ENCODE results near the gene COLEC12. TPM values are rescaled to one million over a fixed set of nuclear protein-coding genes. Genes with fewer than 3 reads are reported as not detected.

COLEC12 gene
- polyA plus RNA-seq, 3 donors, result 0.21 to 0.47 (median 0.35) TPM

DNA sequence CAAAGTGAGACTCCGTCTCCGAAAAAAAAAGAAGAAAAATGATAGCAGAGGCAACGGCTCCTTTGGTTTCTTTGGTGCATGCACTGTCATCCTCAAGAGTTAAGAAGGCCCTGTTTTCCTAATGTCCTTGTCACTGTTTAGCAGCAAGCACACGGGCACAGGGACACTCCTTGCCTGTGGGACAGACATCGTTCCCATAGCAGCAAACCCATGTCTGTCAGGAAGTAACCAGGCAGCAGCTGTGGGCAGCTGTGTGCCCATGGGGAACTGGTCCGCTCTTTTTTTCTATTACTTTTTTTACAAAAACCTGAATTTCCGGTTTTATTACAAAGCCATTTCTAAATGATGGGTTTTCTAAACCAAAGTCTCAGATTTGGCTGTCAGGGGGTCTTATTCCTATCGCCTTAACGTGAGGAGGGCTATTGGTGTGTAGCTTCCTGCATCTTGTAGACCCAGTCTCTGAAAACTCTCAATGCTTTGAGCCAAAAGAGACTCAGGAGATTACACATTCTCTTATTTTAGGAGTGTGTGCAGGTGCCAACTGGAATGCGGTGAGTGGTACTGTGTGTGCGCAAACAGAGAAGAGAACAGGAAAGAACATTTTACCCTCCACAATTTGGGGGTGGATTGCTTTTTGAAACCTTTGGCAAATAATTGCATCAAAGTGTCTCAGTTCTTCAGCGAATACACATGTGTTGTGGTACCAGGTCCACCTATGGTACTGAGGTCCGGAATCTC lies 109.6 kb downstream of the COLEC12 start:
- intact Hi-C loops (cut with micrococcal nuclease), result no loop called here
- H3K36me3 Mint-ChIP-seq, result peaks cover 2 to 4% of the 10 kb centered on the region in 2 donors
- H3K9me3 ChIP-seq (replicated peaks in 1 of 2; ENCODE audit: control insufficient read depth in 1 of 2, insufficient read depth in 1 of 2, low read length in 2 of 2), result no peaks in the 10 kb centered on the region
- no peaks in the 10 kb centered on the region for H3K27me3 ChIP-seq (ENCODE audit: control insufficient read depth in 2 of 2, insufficient read depth in 2 of 2, low read length in 2 of 2)
- H3K27me3 Mint-ChIP-seq (ENCODE audit: low read depth in 3 of 3), result peaks cover 0 to 2% (median 0%) of the 10 kb centered on the region in 3 donors
- 26% methylated on average over 5 of the region's 13 CpGs for WGBS (ENCODE audit: insufficient coverage)
- H4K20me1 ChIP-seq (ENCODE audit: insufficient read depth, low read length), result no peaks in the 10 kb centered on the region
- H2AFZ ChIP-seq (ENCODE audit: insufficient read depth, low read depth, low read length, poor library complexity, severe bottlenecking), result peak overlapping the region; percentile 38
- H3K27ac Mint-ChIP-seq, result no peak overlapping the region
- no peaks in the 10 kb centered on the region for H3K36me3 ChIP-seq (replicated peaks in 1 of 2; ENCODE audit: control insufficient read depth in 1 of 2, insufficient read depth in 2 of 2, low read length in 2 of 2)
- H3K4me2 ChIP-seq (replicated peaks; ENCODE audit: extremely low read depth, low read length, poor library complexity, severe bottlenecking), result peak overlapping the region; percentile 21
- peaks cover 50% of the 10 kb centered on the region for H3K4me1 Mint-ChIP-seq
- no peak overlapping the region for H3K4me3 ChIP-seq (replicated peaks in 1 of 3; ENCODE audit: low read depth in 2 of 3, low read length in 3 of 3)
- H3K4me3 Mint-ChIP-seq, result peak overlapping the region in 1 of 2 donors; percentile 35
- H3K79me2 ChIP-seq (ENCODE audit: insufficient read depth, low read length), result no peaks in the 10 kb centered on the region
- H3K27ac ChIP-seq (ENCODE audit: low read depth in 1 of 2, low read length in 2 of 2), result no peak overlapping the region
- no peak for DNase-seq
- peaks cover 29 to 49% of the 10 kb centered on the region in 2 donors for H3K4me1 ChIP-seq (ENCODE audit: control insufficient read depth in 1 of 2, insufficient read depth in 2 of 2, low read length in 2 of 2)
- H3K9me3 Mint-ChIP-seq, result no peaks in the 10 kb centered on the region
- TF ChIP-seq, protein P1, sequence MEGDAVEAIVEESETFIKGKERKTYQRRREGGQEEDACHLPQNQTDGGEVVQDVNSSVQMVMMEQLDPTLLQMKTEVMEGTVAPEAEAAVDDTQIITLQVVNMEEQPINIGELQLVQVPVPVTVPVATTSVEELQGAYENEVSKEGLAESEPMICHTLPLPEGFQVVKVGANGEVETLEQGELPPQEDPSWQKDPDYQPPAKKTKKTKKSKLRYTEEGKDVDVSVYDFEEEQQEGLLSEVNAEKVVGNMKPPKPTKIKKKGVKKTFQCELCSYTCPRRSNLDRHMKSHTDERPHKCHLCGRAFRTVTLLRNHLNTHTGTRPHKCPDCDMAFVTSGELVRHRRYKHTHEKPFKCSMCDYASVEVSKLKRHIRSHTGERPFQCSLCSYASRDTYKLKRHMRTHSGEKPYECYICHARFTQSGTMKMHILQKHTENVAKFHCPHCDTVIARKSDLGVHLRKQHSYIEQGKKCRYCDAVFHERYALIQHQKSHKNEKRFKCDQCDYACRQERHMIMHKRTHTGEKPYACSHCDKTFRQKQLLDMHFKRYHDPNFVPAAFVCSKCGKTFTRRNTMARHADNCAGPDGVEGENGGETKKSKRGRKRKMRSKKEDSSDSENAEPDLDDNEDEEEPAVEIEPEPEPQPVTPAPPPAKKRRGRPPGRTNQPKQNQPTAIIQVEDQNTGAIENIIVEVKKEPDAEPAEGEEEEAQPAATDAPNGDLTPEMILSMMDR (IDR thresholded peaks at IDR 0.05), result no peak
- H3K9ac ChIP-seq (ENCODE audit: insufficient read depth, low read length, poor library complexity, severe bottlenecking), result no peak overlapping the region

DNA sequence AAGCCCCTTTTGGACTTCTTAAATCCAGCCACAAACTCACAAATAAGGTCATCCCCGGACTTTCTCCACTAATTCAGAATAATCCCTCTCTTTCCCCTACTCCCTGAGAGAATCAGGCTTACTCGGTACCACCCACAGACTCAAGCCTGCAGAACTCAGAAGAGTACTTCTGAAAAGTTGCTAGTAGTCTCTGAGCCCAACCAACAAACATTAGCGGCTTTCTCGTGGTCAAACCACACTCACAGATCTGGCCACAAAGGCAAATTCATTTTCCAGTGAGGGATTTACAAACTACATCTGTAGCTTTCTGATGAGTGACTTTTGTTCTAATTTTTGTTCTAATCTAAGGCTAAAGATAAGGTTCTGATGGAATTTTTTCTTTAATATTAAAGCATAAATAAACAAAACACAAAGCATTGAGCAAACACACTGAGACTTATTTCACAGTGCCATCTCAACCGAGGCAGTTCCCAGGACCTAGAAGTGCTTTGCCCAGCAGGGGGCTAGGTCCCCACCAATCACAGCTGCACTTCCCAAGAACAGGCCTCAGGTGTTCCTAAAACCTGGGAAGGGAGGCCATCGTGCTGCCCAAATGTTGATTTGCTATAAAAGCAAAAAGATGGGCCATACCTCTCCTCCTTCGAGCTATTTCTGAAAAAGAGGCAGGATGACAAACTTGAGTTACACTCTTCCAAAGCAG lies 110.7 kb downstream of the COLEC12 start:
- Mint-ChIP-seq H3K36me3 (peaks cover 2 to 4% of the 10 kb centered on the region in 2 donors), H3K27me3 (ENCODE audit: low read depth in 3 of 3) (peaks cover 0 to 2% (median 0%) of the 10 kb centered on the region in 3 donors), H3K9me3 (no peaks in the 10 kb centered on the region), H3K4me3 (no peak overlapping the region), H3K27ac (no peak overlapping the region), H3K4me1 (peaks cover 49% of the 10 kb centered on the region)
- Histone ChIP-seq H3K27me3 (ENCODE audit: control insufficient read depth in 2 of 2, insufficient read depth in 2 of 2, low read length in 2 of 2) (no peaks in the 10 kb centered on the region), H3K36me3 (replicated peaks in 1 of 2; ENCODE audit: control insufficient read depth in 1 of 2, insufficient read depth in 2 of 2, low read length in 2 of 2) (no peaks in the 10 kb centered on the region), H3K4me3 (replicated peaks in 1 of 3; ENCODE audit: low read depth in 2 of 3, low read length in 3 of 3) (no peak overlapping the region), H3K9me3 (replicated peaks in 1 of 2; ENCODE audit: control insufficient read depth in 1 of 2, insufficient read depth in 1 of 2, low read length in 2 of 2) (no peaks in the 10 kb centered on the region), H3K27ac (ENCODE audit: low read depth in 1 of 2, low read length in 2 of 2) (no peak overlapping the region), H3K79me2 (ENCODE audit: insufficient read depth, low read length) (no peaks in the 10 kb centered on the region), H3K9ac (ENCODE audit: insufficient read depth, low read length, poor library complexity, severe bottlenecking) (no peak overlapping the region), H3K4me2 (replicated peaks; ENCODE audit: extremely low read depth, low read length, poor library complexity, severe bottlenecking) (no peak overlapping the region), H4K20me1 (ENCODE audit: insufficient read depth, low read length) (no peaks in the 10 kb centered on the region), H2AFZ (ENCODE audit: insufficient read depth, low read depth, low read length, poor library complexity, severe bottlenecking) (no peak overlapping the region), H3K4me1 (ENCODE audit: control insufficient read depth in 1 of 2, insufficient read depth in 2 of 2, low read length in 2 of 2) (peaks cover 31 to 48% of the 10 kb centered on the region in 2 donors)
- 87% methylated on average over 4 of the region's 7 CpGs for WGBS (ENCODE audit: insufficient coverage)
- DNase-seq, result no peak
- intact Hi-C loops (cut with micrococcal nuclease), result loop anchor here in 1 of 2 donors (10.0 kb wide), 1 partner anchor 65 kb away; no protein-coding TSS in a partner anchor
- TF ChIP-seq, protein P1 (IDR thresholded peaks at IDR 0.05), result no peak

Measured in CD14-positive monocyte (primary cell).